K562 (cell line): Measurements from ENCODE around the gene ATP6V1F. TPM values are rescaled to one million over a fixed set of nuclear protein-coding genes. Genes with fewer than 3 reads are reported as not detected.

Source experiments
- CSDE1 ChIP-seq, 2 experiments: fragments of 450-650 bp; IDR thresholded peaks; 2 replicates each; pipeline ENCODE4 v1.6.1; 2016; ENCODE audit warnings: mild to moderate bottlenecking in 1 of 2
- CUX1 ChIP-seq: fragments of 200-800 bp; sonication (Bioruptor generic); IDR thresholded peaks from 2 replicates; pipeline ENCODE4 v1.6.1; 2016; ENCODE audit warnings: missing genetic modification characterization, missing compliant biosample characterization
- GABPA ChIP-seq: fragments of 200-800 bp; sonication (Bioruptor generic); conservative IDR thresholded peaks from 2 replicates; pipeline ENCODE4 v1.6.1; 2016; ENCODE audit warnings: low read depth, missing genetic modification characterization, missing compliant biosample characterization
- HNRNPLL ChIP-seq: fragments of 200-400 bp; formaldehyde crosslinking; IDR thresholded peaks from 2 replicates; pipeline ENCODE4 v1.6.1; 2017; ENCODE audit warnings: low read length, low read depth, mild to moderate bottlenecking; ENCODE audit not compliant: poor library complexity, severe bottlenecking
- IRF9 ChIP-seq: fragments of 450-650 bp; IDR thresholded peaks from 2 replicates; pipeline ENCODE4 v1.6.1; 2016; ENCODE audit warnings: missing biosample characterization, missing genetic modification characterization
- LCOR ChIP-seq: sonication (generic); formaldehyde crosslinking; IDR thresholded peaks from 2 replicates; pipeline ENCODE4 v1.8.0; 2022; ENCODE audit warnings: mild to moderate bottlenecking, missing genetic modification reagents
- NBN ChIP-seq: fragments of 450-650 bp; IDR thresholded peaks from 2 replicates; pipeline ENCODE4 v1.6.1; 2016; ENCODE audit warnings: low read depth, mild to moderate bottlenecking
- PATZ1 ChIP-seq: fragments of 250-450 bp; sonication (Bioruptor Pico); IDR thresholded peaks from 2 replicates; pipeline ENCODE4 v1.5.0; 2020; ENCODE audit warnings: mild to moderate bottlenecking, borderline replicate concordance
- PHF20 ChIP-seq: fragments of 450-650 bp; IDR thresholded peaks from 2 replicates; pipeline ENCODE4 v1.6.1; 2018; ENCODE audit not compliant: partially characterized antibody
- RAD21 ChIP-seq, 2 experiments: fragments of 250-450 bp in 1 of 2; fragments of 450-650 bp in 1 of 2; sonication (Bioruptor Pico) in 1 of 2; formaldehyde crosslinking in 1 of 2; IDR thresholded peaks in 1 of 2; conservative IDR thresholded peaks in 1 of 2; 2 replicates each; pipeline versions ENCODE4 v1.4.0 to v1.8.0; 2020 to 2022; ENCODE audit warnings: mild to moderate bottlenecking in 2 of 2, moderate library complexity in 1 of 2
- STAT5A ChIP-seq: IDR thresholded peaks from 2 replicates; pipeline ENCODE4 v1.6.1; 2012; ENCODE audit warnings: low read length, inconsistent platforms, borderline replicate concordance
- TAF7 ChIP-seq: fragments of 450-650 bp; IDR thresholded peaks from 2 replicates; pipeline ENCODE4 v1.6.1; 2016; ENCODE audit warnings: missing genetic modification characterization, missing compliant biosample characterization
- THAP12 ChIP-seq: fragments of 250-450 bp; sonication (Bioruptor Pico); IDR thresholded peaks from 2 replicates; pipeline ENCODE4 v1.9.0; 2021; ENCODE audit warnings: mild to moderate bottlenecking, inconsistent platforms
- THRAP3 ChIP-seq: fragments of 450-650 bp; IDR thresholded peaks from 2 replicates; pipeline ENCODE4 v1.6.1; 2016; ENCODE audit warnings: mild to moderate bottlenecking, inconsistent platforms, borderline replicate concordance
- WHSC1 ChIP-seq: IDR thresholded peaks from one replicate; pipeline ENCODE4 v1.6.1; 2012; ENCODE audit warnings: low read length, control low read depth, inconsistent platforms
- ZNF165 ChIP-seq: fragments of 250-450 bp; sonication (Bioruptor Pico); IDR thresholded peaks from 2 replicates; pipeline ENCODE4 v1.4.0; 2020; ENCODE audit warnings: borderline replicate concordance
- polyA plus RNA-seq, 8 experiments: library from polyadenylated mRNA; depleted of rRNA in 4 of 8; stranded (reverse) in 5 of 8; unstranded in 3 of 8; fragments of >200 nt; fragmentation: Nextera tagmentation in 2 of 8; fragmentation: Illumina TruSeq in 1 of 8; extraction: Ambion mirVana in 2 of 8; extraction: Trizol in 1 of 8; gene quantifications; 2 replicates each; pipeline versions ENCODE4 v1.2.1 to v1.2.3, GENCODE V29; 2011 to 2014; ENCODE audit warnings: inconsistent platforms in 1 of 8, missing spikeins in 1 of 8
- total RNA-seq, 7 experiments: library from RNA; depleted of rRNA in 6 of 7; stranded (reverse); fragments of >200 nt in 6 of 7; fragmentation: Illumina TruSeq in 2 of 7; extraction: Trizol in 2 of 7; gene quantifications; 2 replicates each; pipeline versions ENCODE4 v1.2.1 to v1.2.3, GENCODE V29; 2011 to 2021; ENCODE audit warnings: low replicate concordance in 1 of 7

ATP6V1F gene
- total and polyA plus RNA-seq, 9 of the 15 experiments (the other 6 are each of a cell fraction or from before 2014, with no cell fraction given): 206 to 1,123 (median 542) TPM

GRCh38 chr7:128879939-128880746 lies 17.5 kb downstream of the ATP6V1F start (continued):
- no peak for TF ChIP-seq CUX1
- TF ChIP-seq ZNF165 (CRISPR knock-in tag): no peak
- no peak for TF ChIP-seq GABPA (tag)
- TF ChIP-seq THRAP3: no peak
- TF ChIP-seq THAP12 (CRISPR knock-in tag): no peak
- TF ChIP-seq HNRNPLL: no peak
- TF ChIP-seq WHSC1: no peak
- no peak for TF ChIP-seq TAF7
- no peak for TF ChIP-seq STAT5A
- no peak for TF ChIP-seq IRF9 (tag)
- peak; percentile 95 to 99 for TF ChIP-seq RAD21 (CRISPR knock-in tag; conservative IDR thresholded peaks at IDR 0.05 in 1 of 2, IDR thresholded peaks at IDR 0.05 in 1 of 2)
- TF ChIP-seq LCOR (CRISPR knock-in tag): no peak
- no peak for TF ChIP-seq CSDE1 (IDR thresholded peaks at IDR 0.05)
- no peak for TF ChIP-seq PHF20
- no peak for TF ChIP-seq PATZ1 (CRISPR knock-in tag)
- no peak for TF ChIP-seq NBN
